ENCODE results near the gene FHAD1.
"Not testable (repeated sequence)": the region's sequence is repeated elsewhere in the genome, so short reads cannot be mapped to it uniquely, and the experiment has no call there.

Gene FHAD1

DNA sequence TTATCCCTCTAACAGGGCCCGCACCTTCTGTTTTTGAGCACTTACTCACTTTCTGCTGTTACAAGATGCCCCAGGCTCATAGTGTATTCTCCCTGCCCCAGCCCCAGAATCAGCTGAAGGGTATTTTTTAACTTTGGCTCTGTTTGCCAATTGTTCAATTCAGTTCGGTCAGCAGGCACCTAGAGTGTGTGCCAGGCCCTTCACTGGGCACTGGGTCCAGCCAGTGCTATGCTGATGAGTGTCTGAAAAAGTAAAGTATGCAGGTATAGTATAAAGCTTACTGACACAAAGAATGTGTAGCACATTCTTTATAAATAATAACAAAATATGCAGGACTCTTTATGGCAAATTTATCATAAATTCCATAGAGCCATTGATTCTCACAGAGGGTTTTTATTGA, 35.0 kb downstream of the FHAD1 start:
- in situ Hi-C loops (cut with MboI; ENCODE audit: low sequenced_read_pairs) = no loop called here
- H3K4me1 ChIP-seq = no peaks in the 10 kb centered on the region; the same call in 1 of the 2 replicates
- no peak for DNase-seq (ENCODE audit: low spot score in 2 of 2)
- H3K9me3 ChIP-seq = no peaks in the 10 kb centered on the region
- H3K36me3 ChIP-seq (replicated peaks) = no peaks in the 10 kb centered on the region
- H3K4me3 ChIP-seq = no peak overlapping the region
- peaks cover 6% of the 10 kb centered on the region for H3K27me3 ChIP-seq (ENCODE audit: low read depth)

GRCh38 chr1:15282810-15283474, 35.9 kb downstream of the FHAD1 start:
- Histone ChIP-seq H3K4me1 (no peaks in the 10 kb centered on the region; the same call in 1 of the 2 replicates), H3K9me3 (no peaks in the 10 kb centered on the region), H3K4me3 (no peak overlapping the region), H3K27me3 (ENCODE audit: low read depth) (peaks cover 5% of the 10 kb centered on the region), H3K36me3 (replicated peaks) (no peaks in the 10 kb centered on the region)
- in situ Hi-C loops (cut with MboI; ENCODE audit: low sequenced_read_pairs) = no loop called here
- DNase-seq (ENCODE audit: low spot score in 2 of 2) = no peak

DNA sequence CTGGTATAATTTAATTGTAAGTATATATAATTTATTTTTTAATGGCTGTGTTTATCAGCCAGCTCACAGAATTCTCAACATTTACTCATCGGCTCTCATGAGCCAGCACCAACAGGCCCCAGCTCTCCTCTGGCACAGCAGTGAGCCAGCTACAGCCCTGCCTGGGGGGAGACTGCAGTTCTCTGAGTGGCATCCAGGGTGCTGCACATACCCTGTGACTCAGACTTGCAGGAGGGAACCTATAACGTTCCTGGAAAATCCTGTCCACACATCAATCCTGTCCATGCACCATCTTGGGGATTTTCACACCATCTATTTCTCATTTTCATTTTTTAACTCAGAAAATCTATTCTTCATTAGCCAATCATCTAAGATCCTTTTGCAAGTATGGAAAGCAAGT, 36.5 kb downstream of the FHAD1 start:
- in situ Hi-C loops (cut with MboI; ENCODE audit: low sequenced_read_pairs) = no loop called here
- Histone ChIP-seq H3K4me1 (no peaks in the 10 kb centered on the region; the same call in 1 of the 2 replicates), H3K4me3 (no peak overlapping the region), H3K36me3 (replicated peaks) (no peaks in the 10 kb centered on the region), H3K9me3 (no peaks in the 10 kb centered on the region), H3K27me3 (ENCODE audit: low read depth) (0 out of 2 replicates have a peak, but pooled peaks cover 2% of the 10 kb centered on the region)
- no peak for DNase-seq (ENCODE audit: low spot score in 2 of 2)

- Histone ChIP-seq H3K4me1 (no peaks in the 10 kb centered on the region; the same call in 1 of the 2 replicates), H3K36me3 (replicated peaks) (no peaks in the 10 kb centered on the region), H3K27me3 (ENCODE audit: low read depth) (no peaks in the 10 kb centered on the region), H3K4me3 (no peak overlapping the region), H3K9me3 (no peaks in the 10 kb centered on the region)
- DNase-seq (ENCODE audit: low spot score in 2 of 2) = no peak
- in situ Hi-C loops (cut with MboI; ENCODE audit: low sequenced_read_pairs) = no loop called here
These were observed 39.4 kb downstream of the FHAD1 start for GRCh38 chr1:15286452-15286851.

GRCh38 chr1:15287035-15287979, 40.3 kb downstream of the FHAD1 start:
- Histone ChIP-seq H3K36me3 (replicated peaks) (no peaks in the 10 kb centered on the region), H3K4me1 (no peaks in the 10 kb centered on the region; the same call in 1 of the 2 replicates), H3K27me3 (ENCODE audit: low read depth) (no peaks in the 10 kb centered on the region), H3K4me3 (no peak overlapping the region), H3K9me3 (no peaks in the 10 kb centered on the region)
- no peak for DNase-seq (ENCODE audit: low spot score in 2 of 2)
- in situ Hi-C loops (cut with MboI; ENCODE audit: low sequenced_read_pairs) = no loop called here

DNA sequence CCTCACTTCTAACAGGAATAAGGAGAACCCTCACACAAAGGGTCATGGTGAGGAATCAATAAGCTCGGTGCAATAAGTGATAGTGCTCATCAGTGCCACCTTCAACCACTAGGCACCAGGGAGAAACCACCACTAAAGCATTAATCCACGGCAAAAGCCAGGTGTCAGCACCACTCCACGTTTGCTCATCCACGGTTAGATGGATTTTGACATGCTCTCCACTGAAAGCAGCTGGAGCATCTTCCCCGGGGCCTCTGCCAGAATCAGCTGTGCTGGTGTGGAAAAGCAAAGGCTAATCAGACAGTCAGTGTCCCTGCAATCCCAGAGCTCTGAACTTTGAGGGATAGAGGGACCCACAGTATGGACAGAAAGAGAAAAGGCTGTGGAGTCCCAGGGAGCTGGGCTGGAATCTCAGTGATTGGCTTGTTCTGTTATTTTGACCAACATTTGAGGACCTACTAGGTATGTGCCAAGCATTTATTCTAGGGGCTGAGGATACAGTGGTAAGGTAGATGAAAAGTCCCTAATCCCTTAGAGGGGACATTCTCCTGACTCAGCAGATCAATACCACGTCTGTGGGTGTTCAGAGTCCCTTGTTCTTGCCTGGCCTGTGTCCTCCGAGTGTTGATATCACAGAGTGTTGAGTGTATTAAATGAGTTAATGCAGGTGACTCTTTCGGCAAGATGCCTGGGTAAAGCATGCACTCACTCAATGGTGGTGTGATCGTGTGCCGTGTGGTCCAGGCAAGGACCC, 41.3 kb downstream of the FHAD1 start:
- DNase-seq (ENCODE audit: low spot score in 2 of 2) = no peak
- no peaks in the 10 kb centered on the region for H3K36me3 ChIP-seq (replicated peaks)
- H3K9me3 ChIP-seq = no peaks in the 10 kb centered on the region
- no peaks in the 10 kb centered on the region for H3K27me3 ChIP-seq (ENCODE audit: low read depth)
- in situ Hi-C loops (cut with MboI; ENCODE audit: low sequenced_read_pairs) = no loop called here
- no peak overlapping the region for H3K4me3 ChIP-seq
- H3K4me1 ChIP-seq = no peaks in the 10 kb centered on the region; the same call in 1 of the 2 replicates

DNA sequence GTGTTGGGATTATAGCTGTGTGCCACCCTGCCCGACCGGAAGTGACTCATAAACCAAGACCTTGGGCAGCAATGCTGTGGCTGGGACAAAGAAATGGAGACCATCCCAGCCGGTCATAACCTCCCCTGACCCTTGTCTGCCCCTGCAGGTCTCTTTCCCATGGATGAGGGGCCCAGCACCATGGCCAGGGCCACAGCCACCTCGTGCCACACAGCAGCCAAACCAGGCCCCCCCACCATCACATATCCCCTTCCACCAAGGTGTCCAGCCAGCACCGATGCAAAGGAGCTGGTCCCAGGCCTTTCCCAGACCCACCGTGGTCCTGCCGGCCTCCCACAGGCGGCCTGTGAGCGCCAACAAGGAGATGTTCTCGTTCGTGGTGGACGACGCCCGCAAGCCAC, 42.2 kb downstream of the FHAD1 start:
- Histone ChIP-seq H3K4me1 (no peaks in the 10 kb centered on the region; the same call in 1 of the 2 replicates), H3K4me3 (no peak overlapping the region), H3K36me3 (replicated peaks) (no peaks in the 10 kb centered on the region), H3K27me3 (ENCODE audit: low read depth) (no peaks in the 10 kb centered on the region), H3K9me3 (no peaks in the 10 kb centered on the region)
- in situ Hi-C loops (cut with MboI; ENCODE audit: low sequenced_read_pairs) = no loop called here
- no peak for DNase-seq (ENCODE audit: low spot score in 2 of 2)

DNA sequence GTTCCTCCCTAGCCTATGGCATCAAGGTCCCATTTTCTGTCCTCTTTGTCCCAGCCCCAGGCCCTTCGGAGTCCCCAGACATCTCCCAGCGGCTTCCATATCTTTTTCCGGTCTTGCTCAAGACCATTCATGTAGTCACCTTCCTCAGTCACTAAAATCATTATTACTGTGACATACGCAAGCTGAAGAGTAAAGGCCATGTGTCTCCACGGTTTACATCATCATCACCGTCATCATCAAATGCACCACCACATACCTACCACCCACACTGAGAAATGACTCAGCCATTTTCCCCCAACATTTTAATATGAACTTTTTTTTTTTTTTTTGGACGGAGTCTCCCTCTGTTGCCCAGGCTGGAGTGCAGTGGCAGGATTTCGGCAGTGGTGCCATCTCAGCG, 43.4 kb downstream of the FHAD1 start:
- in situ Hi-C loops (cut with MboI; ENCODE audit: low sequenced_read_pairs) = no loop called here
- no peak for DNase-seq (ENCODE audit: low spot score in 2 of 2)

DNA sequence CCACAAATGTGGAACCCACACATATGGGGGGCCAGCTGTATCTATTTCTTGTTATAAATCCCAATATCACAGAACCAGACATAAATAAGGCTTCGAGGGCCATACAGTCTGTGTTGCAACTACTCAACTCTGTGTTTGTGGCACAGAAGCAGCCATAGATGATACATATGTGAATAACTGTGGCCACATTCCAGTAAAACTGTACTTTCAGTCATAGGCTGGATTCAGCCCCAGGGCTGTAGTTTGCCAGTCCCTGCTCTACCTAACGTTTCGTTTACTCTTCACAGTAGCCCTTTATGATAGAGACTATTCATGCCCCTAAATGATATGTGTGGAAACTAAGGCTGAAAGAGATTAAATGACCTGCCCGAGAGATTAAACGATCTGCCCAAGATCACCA, 48.7 kb downstream of the FHAD1 start:
- in situ Hi-C loops (cut with MboI; ENCODE audit: low sequenced_read_pairs) = no loop called here
- no peak for DNase-seq (ENCODE audit: low spot score in 2 of 2)
- H3K36me3 ChIP-seq (replicated peaks) = no peaks in the 10 kb centered on the region

More for the DNA sequence above, 43.4 kb downstream of the FHAD1 start:
- Histone ChIP-seq H3K4me1 (no peaks in the 10 kb centered on the region), H3K4me3 (no peak overlapping the region), H3K27me3 (ENCODE audit: low read depth) (no peaks in the 10 kb centered on the region), H3K36me3 (replicated peaks) (no peaks in the 10 kb centered on the region), H3K9me3 (no peaks in the 10 kb centered on the region)

GRCh38 chr1:15296585-15297321, 49.7 kb downstream of the FHAD1 start:
- H3K36me3 ChIP-seq (replicated peaks) = no peaks in the 10 kb centered on the region
- no peak overlapping the region for H3K4me3 ChIP-seq
- no peaks in the 10 kb centered on the region for H3K9me3 ChIP-seq
- no peak for DNase-seq (ENCODE audit: low spot score in 2 of 2)
- in situ Hi-C loops (cut with MboI; ENCODE audit: low sequenced_read_pairs) = no loop called here
- no peaks in the 10 kb centered on the region for H3K4me1 ChIP-seq
- no peaks in the 10 kb centered on the region for H3K27me3 ChIP-seq (ENCODE audit: low read depth)

More for the DNA sequence above, 48.7 kb downstream of the FHAD1 start:
- Histone ChIP-seq H3K4me3 (no peak overlapping the region), H3K27me3 (ENCODE audit: low read depth) (no peaks in the 10 kb centered on the region), H3K9me3 (no peaks in the 10 kb centered on the region), H3K4me1 (no peaks in the 10 kb centered on the region)

DNA sequence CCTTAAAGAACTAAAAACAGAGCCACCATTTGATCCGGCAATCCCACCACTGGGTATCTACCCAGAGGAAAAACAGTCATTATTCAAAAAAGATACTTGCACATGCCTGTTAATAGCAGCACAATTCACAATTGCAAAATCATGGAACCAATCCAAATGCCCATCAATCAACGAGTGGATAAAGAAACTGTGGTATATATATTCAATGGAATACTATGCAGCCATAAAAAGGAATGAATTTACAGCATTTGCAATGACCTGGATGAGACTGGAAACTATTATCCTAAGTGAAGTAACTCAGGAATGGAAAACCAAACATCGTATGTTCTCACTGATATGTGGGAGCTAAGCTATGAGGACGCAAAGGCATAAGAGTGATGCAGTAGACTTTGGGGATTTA, 51.0 kb downstream of the FHAD1 start:
- H3K27me3 ChIP-seq (ENCODE audit: low read depth); H3K4me3 ChIP-seq; H3K36me3 ChIP-seq (replicated peaks); H3K9me3 ChIP-seq; in situ Hi-C loops (cut with MboI; ENCODE audit: low sequenced_read_pairs); DNase-seq (ENCODE audit: low spot score in 2 of 2); H3K4me1 ChIP-seq: not testable (repeated sequence)

GRCh38 chr1:15299179-15299578, 52.2 kb downstream of the FHAD1 start:
- no peaks in the 10 kb centered on the region; the same call in 1 of the 2 replicates for H3K27me3 ChIP-seq (ENCODE audit: low read depth)
- no peaks in the 10 kb centered on the region for H3K9me3 ChIP-seq
- H3K36me3 ChIP-seq (replicated peaks) = no peaks in the 10 kb centered on the region
- DNase-seq (ENCODE audit: low spot score in 2 of 2) = no peak
- in situ Hi-C loops (cut with MboI; ENCODE audit: low sequenced_read_pairs) = no loop called here
- H3K4me3 ChIP-seq = no peak overlapping the region
- H3K4me1 ChIP-seq = no peaks in the 10 kb centered on the region; the same call in 1 of the 2 replicates

DNA sequence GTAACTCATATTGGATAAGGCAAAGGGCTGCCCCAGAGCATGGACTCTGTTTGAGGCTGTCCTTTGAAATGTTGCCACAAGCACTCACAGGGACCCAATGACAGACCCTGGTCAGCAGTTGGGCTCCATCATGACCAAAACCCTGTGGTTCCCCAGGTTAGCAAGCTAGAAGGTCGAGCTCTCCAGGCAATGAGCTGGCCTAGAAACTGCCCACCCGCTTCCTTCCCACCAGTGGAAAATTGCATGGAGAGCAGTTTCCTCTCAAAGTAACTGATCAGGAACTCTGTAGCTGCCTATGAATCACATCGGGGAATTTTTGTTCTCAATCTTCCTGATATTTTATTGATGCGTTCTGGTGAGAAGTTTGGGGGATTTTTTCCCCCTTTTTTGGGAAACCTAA, 52.8 kb downstream of the FHAD1 start:
- in situ Hi-C loops (cut with MboI; ENCODE audit: low sequenced_read_pairs) = no loop called here
- DNase-seq (ENCODE audit: low spot score in 2 of 2) = no peak

More for the DNA sequence above, 52.8 kb downstream of the FHAD1 start:
- Histone ChIP-seq H3K27me3 (ENCODE audit: low read depth) (no peaks in the 10 kb centered on the region; the same call in 1 of the 2 replicates), H3K4me1 (no peaks in the 10 kb centered on the region; the same call in 1 of the 2 replicates), H3K36me3 (replicated peaks) (no peaks in the 10 kb centered on the region), H3K4me3 (no peak overlapping the region), H3K9me3 (no peaks in the 10 kb centered on the region)
